ENCODE measurements around the gene ANO9.

ANO9 gene

GRCh38 chr11:472272-472671 lies 30.5 kb upstream of the ANO9 start:
- TF ChIP-seq CTCF (IDR thresholded peaks at IDR 0.05; ENCODE audit: low read depth, low read length) = no peak
- no peak for DNase-seq (ENCODE audit: low read depth in 2 of 2)
- H3K4me3 ChIP-seq (replicated peaks in 1 of 2; ENCODE audit: low read depth in 2 of 2, low read length in 2 of 2) = no peak overlapping the region

- no peak for TF ChIP-seq CTCF (IDR thresholded peaks at IDR 0.05; ENCODE audit: low read depth, low read length)
- no peak overlapping the region for H3K4me3 ChIP-seq (replicated peaks in 1 of 2; ENCODE audit: low read depth in 2 of 2, low read length in 2 of 2)
- DNase-seq (ENCODE audit: low read depth in 2 of 2) = no peak
Observed at GRCh38 chr11:471468-472145, 29.8 kb upstream of the ANO9 start.

- peak; percentile 80 to 93 for DNase-seq (ENCODE audit: low read depth in 2 of 2)
Observed at GRCh38 chr11:469684-470560, 28.1 kb upstream of the ANO9 start.

GRCh38 chr11:469026-469683 lies 27.3 kb upstream of the ANO9 start:
- H3K4me3 ChIP-seq (replicated peaks in 1 of 2; ENCODE audit: low read depth in 2 of 2, low read length in 2 of 2) = peak overlapping the region in 1 of 2 donors; percentile 39
- DNase-seq (ENCODE audit: low read depth in 2 of 2) = peak in 1 of 2 donors; percentile 70

More at GRCh38 chr11:469684-470560, 28.1 kb upstream of the ANO9 start:
- H3K4me3 ChIP-seq (replicated peaks in 1 of 2; ENCODE audit: low read depth in 2 of 2, low read length in 2 of 2) = peak overlapping the region in 1 of 2 donors; percentile 39
- peak; percentile 15 for TF ChIP-seq CTCF (IDR thresholded peaks at IDR 0.05; ENCODE audit: low read depth, low read length)

GRCh38 chr11:468493-468892 lies 26.7 kb upstream of the ANO9 start:
- TF ChIP-seq CTCF (IDR thresholded peaks at IDR 0.05; ENCODE audit: low read depth, low read length) = no peak
- no peak overlapping the region for H3K4me3 ChIP-seq (replicated peaks in 1 of 2; ENCODE audit: low read depth in 2 of 2, low read length in 2 of 2)
- DNase-seq (ENCODE audit: low read depth in 2 of 2) = no peak

GRCh38 chr11:468036-468435 lies 26.2 kb upstream of the ANO9 start:
- TF ChIP-seq CTCF (IDR thresholded peaks at IDR 0.05; ENCODE audit: low read depth, low read length) = no peak
- no peak for DNase-seq (ENCODE audit: low read depth in 2 of 2)
- H3K4me3 ChIP-seq (replicated peaks in 1 of 2; ENCODE audit: low read depth in 2 of 2, low read length in 2 of 2) = no peak overlapping the region

Data from cardiac fibroblast (primary cell).